Measurements from ENCODE around the gene ABCC10. TPM values are rescaled to one million over a fixed set of nuclear protein-coding genes. Genes with fewer than 3 reads are reported as not detected.

The ABCC10 gene
- total RNA-seq, 2 donors from 2014 or later = 24.3 to 58.9 TPM

DNA sequence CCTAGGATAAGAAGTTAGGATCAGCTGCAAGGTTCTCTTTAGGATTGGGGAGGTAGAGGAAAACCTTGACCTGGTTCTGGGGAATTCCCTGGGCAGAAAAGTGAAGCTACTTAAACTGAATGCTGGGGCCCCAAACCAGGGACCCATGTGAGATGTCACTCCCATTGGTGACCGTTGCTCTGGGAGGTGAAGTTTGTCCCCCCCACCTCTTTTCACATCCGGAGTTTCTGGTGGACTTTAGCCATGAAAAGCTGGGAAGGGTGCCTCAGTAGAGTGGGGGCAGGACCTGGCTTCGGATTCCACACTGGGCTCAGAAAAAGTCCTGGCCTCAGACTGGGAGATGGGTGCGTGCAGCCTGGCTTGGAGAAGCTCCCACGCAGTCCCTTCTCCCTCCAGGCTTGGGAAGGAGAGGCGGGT is 63.2 kb downstream of the ABCC10 start:
- DNase-seq (ENCODE audit: low spot score) (no peak), ATAC-seq (ENCODE audit: insufficient number of reproducible peaks, low FRiP score, low read depth) (no peak)
- H3K36me3 ChIP-seq = peaks cover 2% of the 10 kb centered on the region
- TF ChIP-seq, protein P1, sequence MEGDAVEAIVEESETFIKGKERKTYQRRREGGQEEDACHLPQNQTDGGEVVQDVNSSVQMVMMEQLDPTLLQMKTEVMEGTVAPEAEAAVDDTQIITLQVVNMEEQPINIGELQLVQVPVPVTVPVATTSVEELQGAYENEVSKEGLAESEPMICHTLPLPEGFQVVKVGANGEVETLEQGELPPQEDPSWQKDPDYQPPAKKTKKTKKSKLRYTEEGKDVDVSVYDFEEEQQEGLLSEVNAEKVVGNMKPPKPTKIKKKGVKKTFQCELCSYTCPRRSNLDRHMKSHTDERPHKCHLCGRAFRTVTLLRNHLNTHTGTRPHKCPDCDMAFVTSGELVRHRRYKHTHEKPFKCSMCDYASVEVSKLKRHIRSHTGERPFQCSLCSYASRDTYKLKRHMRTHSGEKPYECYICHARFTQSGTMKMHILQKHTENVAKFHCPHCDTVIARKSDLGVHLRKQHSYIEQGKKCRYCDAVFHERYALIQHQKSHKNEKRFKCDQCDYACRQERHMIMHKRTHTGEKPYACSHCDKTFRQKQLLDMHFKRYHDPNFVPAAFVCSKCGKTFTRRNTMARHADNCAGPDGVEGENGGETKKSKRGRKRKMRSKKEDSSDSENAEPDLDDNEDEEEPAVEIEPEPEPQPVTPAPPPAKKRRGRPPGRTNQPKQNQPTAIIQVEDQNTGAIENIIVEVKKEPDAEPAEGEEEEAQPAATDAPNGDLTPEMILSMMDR (IDR thresholded peaks at IDR 0.05) = no peak
- H3K9me3 ChIP-seq = no peaks in the 10 kb centered on the region
- H3K27ac ChIP-seq = no peak overlapping the region
- no peak overlapping the region for H3K4me3 ChIP-seq
- H3K27me3 ChIP-seq (replicated peaks; ENCODE audit: insufficient read depth) = no peaks in the 10 kb centered on the region
- H3K4me1 ChIP-seq (ENCODE audit: control insufficient read depth in 1 of 2, low read depth in 2 of 2) = peaks cover 4 to 17% of the 10 kb centered on the region in 2 donors

DNA sequence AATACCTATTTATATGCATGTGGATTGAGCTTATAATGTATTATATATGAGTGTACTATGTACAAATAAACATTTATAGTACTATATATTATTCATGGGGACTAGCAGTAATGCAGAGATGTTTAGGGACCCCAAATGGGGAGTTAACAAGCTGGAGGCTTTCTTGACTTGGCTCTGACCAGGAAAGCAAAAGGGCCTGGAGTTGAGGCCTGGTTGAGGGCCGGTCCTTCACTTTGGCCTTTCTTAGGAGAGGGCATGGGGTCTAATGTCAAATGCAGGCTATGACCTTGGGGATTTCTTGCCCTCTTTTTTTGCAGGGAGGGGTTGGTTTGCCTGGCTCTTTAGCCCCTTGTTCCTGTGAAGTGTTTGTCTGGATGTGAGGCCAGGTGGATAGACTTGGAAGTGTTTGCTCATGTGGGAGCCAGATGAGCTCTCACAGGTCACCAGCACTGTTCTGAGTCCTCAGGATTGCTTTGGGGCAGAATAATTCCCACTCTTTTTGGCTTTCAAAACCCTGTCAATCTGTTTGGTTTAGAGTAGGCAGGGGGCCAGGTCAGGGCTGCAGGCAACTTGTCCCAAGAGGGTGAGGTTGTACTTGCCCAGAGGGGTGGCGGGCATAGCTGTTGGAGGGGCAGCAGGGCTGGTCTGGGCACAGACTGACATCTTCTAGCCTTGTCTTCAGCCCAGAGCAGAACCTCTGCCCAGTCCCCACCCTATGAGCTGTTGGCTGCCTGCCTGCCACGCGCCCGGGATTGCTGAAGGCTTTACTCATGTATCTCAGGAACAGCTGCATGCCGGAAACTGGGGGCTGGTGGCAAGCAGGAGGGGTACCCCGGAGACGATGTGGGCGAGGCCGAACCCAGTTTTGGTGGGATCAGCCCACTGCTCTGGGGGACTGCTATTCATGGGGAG is 64.7 kb downstream of the ABCC10 start:
- no peaks in the 10 kb centered on the region for H3K36me3 ChIP-seq
- ATAC-seq (ENCODE audit: insufficient number of reproducible peaks, low FRiP score, low read depth) (no peak), DNase-seq (ENCODE audit: low spot score) (peak; percentile 67)
- H3K9me3 ChIP-seq = no peaks in the 10 kb centered on the region
- H3K27ac ChIP-seq = peak overlapping the region in 1 of 2 donors; percentile 27
- no peaks in the 10 kb centered on the region for H3K27me3 ChIP-seq (replicated peaks; ENCODE audit: insufficient read depth)
- peak overlapping the region; percentile 43 for H3K4me3 ChIP-seq
- H3K4me1 ChIP-seq (ENCODE audit: control insufficient read depth in 1 of 2, low read depth in 2 of 2) = peaks cover 19 to 27% of the 10 kb centered on the region in 2 donors
- TF ChIP-seq, protein P1 (IDR thresholded peaks at IDR 0.05) = no peak

DNA sequence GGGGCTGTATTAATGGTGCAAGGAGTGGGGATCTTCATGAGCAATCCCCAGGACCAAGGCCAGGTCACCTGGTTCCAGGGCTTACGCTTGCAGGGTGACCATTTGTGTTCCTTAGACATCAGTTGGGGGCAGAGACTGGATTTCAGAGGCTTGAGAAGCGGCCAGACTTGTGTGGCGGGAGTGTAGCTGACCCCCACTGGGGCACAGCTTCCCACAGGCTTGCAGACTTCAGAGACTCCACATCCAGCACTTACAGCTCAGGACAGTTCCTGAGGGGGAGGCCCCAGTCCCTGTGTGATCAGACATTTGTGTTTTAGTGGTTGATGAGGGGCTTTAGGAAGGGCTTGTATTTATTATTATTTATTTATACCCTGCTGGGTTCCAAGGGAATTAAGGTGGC is 65.3 kb downstream of the ABCC10 start:
- no peaks in the 10 kb centered on the region for H3K9me3 ChIP-seq
- no peak for ATAC-seq (ENCODE audit: insufficient number of reproducible peaks, low FRiP score, low read depth)
- no peaks in the 10 kb centered on the region for H3K27me3 ChIP-seq (replicated peaks; ENCODE audit: insufficient read depth)
- no peaks in the 10 kb centered on the region for H3K36me3 ChIP-seq
- no peak for DNase-seq (ENCODE audit: low spot score)
- peaks cover 25 to 30% of the 10 kb centered on the region in 2 donors for H3K4me1 ChIP-seq (ENCODE audit: control insufficient read depth in 1 of 2, low read depth in 2 of 2)
- TF ChIP-seq, protein P1 (IDR thresholded peaks at IDR 0.05) = no peak
- peak overlapping the region; percentile 43 for H3K4me3 ChIP-seq
- peak overlapping the region in 1 of 2 donors; percentile 27 for H3K27ac ChIP-seq

DNA sequence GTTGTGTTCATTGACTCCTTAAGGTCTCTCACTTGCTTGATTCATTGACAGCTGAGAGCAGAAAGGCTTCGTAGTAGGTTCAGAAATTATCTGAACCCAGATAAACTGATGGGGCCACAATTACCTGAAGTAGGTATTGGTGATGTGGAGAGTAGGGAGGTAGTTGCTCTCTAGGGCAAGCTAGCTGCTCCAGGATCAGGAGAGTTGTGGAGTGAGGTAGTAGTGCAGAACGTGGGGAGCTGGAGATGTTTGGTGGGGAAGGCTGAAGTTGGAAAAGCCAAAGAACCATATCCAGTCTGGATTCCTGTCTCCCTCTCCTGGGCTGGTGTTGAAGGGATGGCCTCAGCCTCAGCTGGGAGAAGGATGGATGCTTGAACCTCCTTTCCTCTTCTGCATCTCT is 65.9 kb downstream of the ABCC10 start:
- no peak overlapping the region for H3K4me3 ChIP-seq
- no peaks in the 10 kb centered on the region for H3K36me3 ChIP-seq
- no peak overlapping the region for H3K27ac ChIP-seq
- TF ChIP-seq, protein P1 (IDR thresholded peaks at IDR 0.05) = no peak
- H3K27me3 ChIP-seq (replicated peaks; ENCODE audit: insufficient read depth) = no peaks in the 10 kb centered on the region
- ATAC-seq (ENCODE audit: insufficient number of reproducible peaks, low FRiP score, low read depth) (no peak), DNase-seq (ENCODE audit: low spot score) (no peak)
- H3K4me1 ChIP-seq (ENCODE audit: control insufficient read depth in 1 of 2, low read depth in 2 of 2) = peaks cover 27 to 30% of the 10 kb centered on the region in 2 donors
- no peaks in the 10 kb centered on the region for H3K9me3 ChIP-seq

DNA sequence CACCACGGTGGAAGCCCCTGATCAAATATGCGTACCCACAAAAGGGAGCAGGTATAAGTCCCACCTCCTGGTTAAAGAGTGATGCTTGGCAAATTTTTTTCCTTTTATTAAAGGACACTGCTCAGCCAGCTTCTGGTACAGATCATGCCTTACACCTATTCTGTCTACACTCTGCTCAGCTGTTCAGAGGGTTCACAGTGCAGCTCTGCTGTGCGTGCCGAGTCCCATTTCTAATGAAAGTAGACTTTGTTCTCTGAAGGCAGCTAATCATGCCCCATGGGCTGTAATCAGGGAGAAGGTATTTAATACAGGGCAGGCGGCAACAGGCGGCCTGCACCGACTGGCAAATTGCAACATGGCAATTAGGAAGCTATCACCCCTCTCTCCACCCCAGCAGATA is 66.5 kb downstream of the ABCC10 start:
- H3K36me3 ChIP-seq = no peaks in the 10 kb centered on the region
- no peaks in the 10 kb centered on the region for H3K9me3 ChIP-seq
- ATAC-seq (ENCODE audit: insufficient number of reproducible peaks, low FRiP score, low read depth) = no peak
- H3K4me1 ChIP-seq (ENCODE audit: control insufficient read depth in 1 of 2, low read depth in 2 of 2) = peaks cover 30 to 33% of the 10 kb centered on the region in 2 donors
- H3K27ac ChIP-seq = no peak overlapping the region
- no peaks in the 10 kb centered on the region for H3K27me3 ChIP-seq (replicated peaks; ENCODE audit: insufficient read depth)
- TF ChIP-seq, protein P1 (IDR thresholded peaks at IDR 0.05) = no peak
- DNase-seq (ENCODE audit: low spot score) = no peak
- H3K4me3 ChIP-seq = no peak overlapping the region

All from thoracic aorta (tissue), 2 donors.